Inferior parietal cortex (tissue), 1 donor: ENCODE measurements around the gene SVOP.
A peak's percentile ranks its signal among the peaks of the same experiment; 100 is the strongest.
"Not testable (repeated sequence)": the region's sequence is repeated elsewhere in the genome, so short reads cannot be mapped to it uniquely, and the experiment has no call there.

ENCODE experiments used
- DNase-seq: peaks from one replicate; pipeline ENCODE4 v3.0.0-alpha.2; 2016; ENCODE audit errors: extremely low spot score

SVOP gene

GRCh38 chr12:109033239-109034196 lies 12.7 kb upstream of the SVOP start:
- DNase-seq: no peak

- DNase-seq: no peak
Measured at GRCh38 chr12:109029411-109029810, 8.5 kb upstream of the SVOP start.

GRCh38 chr12:109028624-109029023 lies 7.8 kb upstream of the SVOP start:
- DNase-seq: not testable (repeated sequence)

- DNase-seq: peak; percentile 64
Measured at GRCh38 chr12:109027767-109028166, 6.9 kb upstream of the SVOP start.

- DNase-seq: peak; percentile 41
Measured at GRCh38 chr12:109020146-109020795, 597 bp downstream of the SVOP start.

GRCh38 chr12:109018296-109018695 lies 2.6 kb downstream of the SVOP start:
- no peak for DNase-seq

- no peak for DNase-seq
Measured at GRCh38 chr12:109016978-109017377, 3.9 kb downstream of the SVOP start.

GRCh38 chr12:109016016-109016415 lies 4.9 kb downstream of the SVOP start:
- no peak for DNase-seq

GRCh38 chr12:109014984-109015765 lies 5.7 kb downstream of the SVOP start:
- DNase-seq: no peak

GRCh38 chr12:109010259-109010658 lies 10.6 kb downstream of the SVOP start:
- no peak for DNase-seq

GRCh38 chr12:109009766-109010165 lies 11.1 kb downstream of the SVOP start:
- DNase-seq: no peak

GRCh38 chr12:109004017-109004416 lies 16.9 kb downstream of the SVOP start:
- DNase-seq: peak; percentile 40

GRCh38 chr12:108996320-108996719 lies 24.5 kb downstream of the SVOP start:
- no peak for DNase-seq

- DNase-seq: no peak
Measured at GRCh38 chr12:108995370-108995992, 25.4 kb downstream of the SVOP start.

GRCh38 chr12:108990103-108990502 lies 30.8 kb downstream of the SVOP start:
- not testable (repeated sequence) for DNase-seq

- no peak for DNase-seq
Measured at GRCh38 chr12:108989376-108989775, 31.5 kb downstream of the SVOP start.

- DNase-seq: no peak
Measured at GRCh38 chr12:108985750-108986149, 35.1 kb downstream of the SVOP start.

- DNase-seq: no peak
Measured at GRCh38 chr12:108983227-108983626, 37.6 kb downstream of the SVOP start.

- no peak for DNase-seq
Measured at GRCh38 chr12:108982621-108983219, 38.1 kb downstream of the SVOP start.

GRCh38 chr12:108981835-108982234 lies 39.0 kb downstream of the SVOP start:
- DNase-seq: no peak
